Nasal cavity respiratory epithelium epithelial cell of viscerocranial mucosa (primary cell): ENCODE measurements around the gene CLDN14. TPM values are rescaled to one million over a fixed set of nuclear protein-coding genes. Genes with fewer than 3 reads are reported as not detected.

Experiments used
- total RNA-seq: library from RNA; depleted of rRNA; stranded (reverse); fragments of >200 nt; gene quantifications from 2 replicates; pipeline ENCODE4 v1.2.3, GENCODE V29; 2014

The CLDN14 gene
- 0.14 TPM in 1 of 2 replicates, not detected in the other for total RNA-seq

GRCh38 chr21:36479415-36480402 lies at the start of gene CLDN14:
Gene CLDN14, minus strand, starts transcription at chr21:36480122. Its CDS starts 18,427 bp downstream, at chr21:36461695.

Other genes with a start within 250 kb of the CLDN14 start
- 98.4 and 121 TPM in 2 replicates for gene MORC3, start 159.9 kb downstream of the CLDN14 start, total RNA-seq
- gene CHAF1B, start 94.7 kb downstream of the CLDN14 start, total RNA-seq, result 1.5 and 1.7 TPM in 2 replicates
- 0.07 and 0.34 TPM in 2 replicates for gene SIM2, start 219.0 kb upstream of the CLDN14 start, total RNA-seq